ENCODE data around the gene ATP8A2.

- TF ChIP-seq CTCF (IDR thresholded peaks at IDR 0.05) (no peak), POLR2A (IDR thresholded peaks at IDR 0.05; ENCODE audit: low read depth) (no peak), POLR2AphosphoS5 (IDR thresholded peaks at IDR 0.05) (no peak), EP300 (IDR thresholded peaks at IDR 0.05) (no peak)
Observed at GRCh38 chr13:25625414-25625813, 253.6 kb downstream of the ATP8A2 start.
